IgD-negative memory B cell (primary cell): Measurements from ENCODE around the gene LDLR. TPM values are rescaled to one million over a fixed set of nuclear protein-coding genes. Genes with fewer than 3 reads are reported as not detected.
A peak's percentile ranks its signal among the peaks of the same experiment; 100 is the strongest.
"Not testable (repeated sequence)": the region's sequence is repeated elsewhere in the genome, so short reads cannot be mapped to it uniquely, and the experiment has no call there.

Source experiments
- H3K27ac Mint-ChIP-seq, 3 donors: one replicate each; pipeline ENCODE4 v1.8.0; 2020 to 2022; ENCODE audit warnings: mild to moderate bottlenecking in 3 of 3, mixed read lengths in 3 of 3, moderate library complexity in 1 of 3
- H3K27me3 Mint-ChIP-seq: one replicate; pipeline ENCODE4 v1.8.0; 2021; ENCODE audit warnings: mixed read lengths
- H3K36me3 Mint-ChIP-seq: one replicate; pipeline ENCODE4 v1.8.0; 2020; ENCODE audit warnings: mild to moderate bottlenecking, mixed read lengths
- H3K4me1 Mint-ChIP-seq, 3 donors: one replicate each; pipeline ENCODE4 v1.8.0; 2020 to 2022; ENCODE audit warnings: mixed read lengths in 3 of 3, mild to moderate bottlenecking in 1 of 3
- H3K4me3 Mint-ChIP-seq, 4 donors: one replicate each; pipeline ENCODE4 v1.8.0; 2020 to 2022; ENCODE audit warnings: mild to moderate bottlenecking in 4 of 4, mixed read lengths in 4 of 4, moderate library complexity in 3 of 4
- H3K9me3 Mint-ChIP-seq, 3 donors: one replicate each; pipeline ENCODE4 v1.8.0; 2020 to 2021; ENCODE audit warnings: mixed read lengths in 3 of 3, mild to moderate bottlenecking in 1 of 3
- polyA plus RNA-seq: library from polyadenylated mRNA; unstranded; fragments of 300-500 nt; fragmentation: Illumina TruSeq; gene quantifications from one replicate; pipeline ENCODE4 v1.2.3, GENCODE V29; 2021

LDLR gene
- polyA plus RNA-seq, 1 donor from 2014 or later, result 3.3 TPM

GRCh38 chr19:11154683-11155047, 65.4 kb downstream of the LDLR start:
- peak overlapping the region; percentile 59 to 93 (median 82) for H3K4me3 Mint-ChIP-seq
- peaks cover 0 to 2% (median 0%) of the 10 kb centered on the region in 3 donors for H3K9me3 Mint-ChIP-seq
- no peak overlapping the region for H3K27ac Mint-ChIP-seq
- peaks cover 10 to 12% (median 11%) of the 10 kb centered on the region in 3 donors for H3K4me1 Mint-ChIP-seq
- no peaks in the 10 kb centered on the region for H3K36me3 Mint-ChIP-seq
- peaks cover 3% of the 10 kb centered on the region for H3K27me3 Mint-ChIP-seq

GRCh38 chr19:11155373-11156120, 66.3 kb downstream of the LDLR start, which contains the start of gene SPC24:
Gene SPC24, minus strand, starts transcription at chr19:11155782. Its CDS starts 6 bp downstream, at chr19:11155776.
- H3K4me3 Mint-ChIP-seq, result peak within 1 kb of the TSS; percentile 81 to 95 (median 90)
- no peaks in the 10 kb centered on the region for H3K36me3 Mint-ChIP-seq
- peaks cover 10 to 12% (median 11%) of the 10 kb centered on the region in 3 donors for H3K4me1 Mint-ChIP-seq
- peaks cover 3% of the 10 kb centered on the region for H3K27me3 Mint-ChIP-seq
- peaks cover 0 to 2% (median 2%) of the 10 kb centered on the region in 3 donors for H3K9me3 Mint-ChIP-seq
- peak within 1 kb of the TSS; percentile 39 to 78 (median 64) for H3K27ac Mint-ChIP-seq

GRCh38 chr19:11159598-11160439, 70.6 kb downstream of the LDLR start:
- Mint-ChIP-seq H3K4me3 (no peak overlapping the region), H3K27me3 (no peaks in the 10 kb centered on the region), H3K4me1 (peaks cover 5 to 6% (median 5%) of the 10 kb centered on the region in 3 donors), H3K9me3 (peaks cover 0 to 4% (median 2%) of the 10 kb centered on the region in 3 donors), H3K27ac (no peak overlapping the region), H3K36me3 (no peaks in the 10 kb centered on the region)

GRCh38 chr19:11160440-11160768, 71.1 kb downstream of the LDLR start:
- not testable (repeated sequence) for H3K36me3 Mint-ChIP-seq, H3K27me3 Mint-ChIP-seq, H3K27ac Mint-ChIP-seq, H3K9me3 Mint-ChIP-seq, H3K4me1 Mint-ChIP-seq, H3K4me3 Mint-ChIP-seq

GRCh38 chr19:11164296-11164695, 75.0 kb downstream of the LDLR start:
- Mint-ChIP-seq H3K9me3 (peaks cover 0 to 6% (median 2%) of the 10 kb centered on the region in 3 donors), H3K27ac (no peak overlapping the region), H3K27me3 (peaks cover 2% of the 10 kb centered on the region), H3K4me1 (no peaks in the 10 kb centered on the region), H3K36me3 (no peaks in the 10 kb centered on the region), H3K4me3 (no peak overlapping the region)

GRCh38 chr19:11164879-11165406, 75.7 kb downstream of the LDLR start:
- Mint-ChIP-seq H3K4me3 (no peak overlapping the region), H3K27ac (no peak overlapping the region), H3K9me3 (peaks cover 0 to 6% (median 0%) of the 10 kb centered on the region in 3 donors), H3K27me3 (peaks cover 4% of the 10 kb centered on the region), H3K4me1 (no peaks in the 10 kb centered on the region), H3K36me3 (no peaks in the 10 kb centered on the region)

GRCh38 chr19:11165486-11166030, 76.3 kb downstream of the LDLR start:
- Mint-ChIP-seq H3K27me3 (peaks cover 5% of the 10 kb centered on the region), H3K27ac (no peak overlapping the region), H3K4me3 (no peak overlapping the region), H3K36me3 (no peaks in the 10 kb centered on the region), H3K9me3 (peaks cover 0 to 3% (median 0%) of the 10 kb centered on the region in 3 donors), H3K4me1 (no peaks in the 10 kb centered on the region)

- no peaks in the 10 kb centered on the region for H3K4me1 Mint-ChIP-seq
- peaks cover 0 to 3% (median 0%) of the 10 kb centered on the region in 3 donors for H3K9me3 Mint-ChIP-seq
- H3K27ac Mint-ChIP-seq, result peak overlapping the region in 1 of 3 donors; percentile 77
- peaks cover 5% of the 10 kb centered on the region for H3K27me3 Mint-ChIP-seq
- H3K36me3 Mint-ChIP-seq, result no peaks in the 10 kb centered on the region
- H3K4me3 Mint-ChIP-seq, result no peak overlapping the region
Measured at GRCh38 chr19:11166281-11167142, 77.2 kb downstream of the LDLR start.

GRCh38 chr19:11168568-11168967, 79.3 kb downstream of the LDLR start:
- peaks cover 5% of the 10 kb centered on the region for H3K27me3 Mint-ChIP-seq
- no peaks in the 10 kb centered on the region for H3K4me1 Mint-ChIP-seq
- no peak overlapping the region for H3K4me3 Mint-ChIP-seq
- H3K36me3 Mint-ChIP-seq, result no peaks in the 10 kb centered on the region
- no peak overlapping the region for H3K27ac Mint-ChIP-seq
- H3K9me3 Mint-ChIP-seq, result peaks cover 0 to 2% (median 0%) of the 10 kb centered on the region in 3 donors

GRCh38 chr19:11169896-11170678, 80.8 kb downstream of the LDLR start:
- H3K4me3 Mint-ChIP-seq, result no peak overlapping the region
- H3K9me3 Mint-ChIP-seq, result peaks cover 0 to 2% (median 0%) of the 10 kb centered on the region in 3 donors
- peaks cover 5% of the 10 kb centered on the region for H3K27me3 Mint-ChIP-seq
- no peaks in the 10 kb centered on the region for H3K36me3 Mint-ChIP-seq
- H3K27ac Mint-ChIP-seq, result no peak overlapping the region
- H3K4me1 Mint-ChIP-seq, result no peaks in the 10 kb centered on the region

- Mint-ChIP-seq H3K27ac (no peak overlapping the region), H3K4me1 (no peaks in the 10 kb centered on the region), H3K27me3 (peaks cover 5% of the 10 kb centered on the region), H3K4me3 (no peak overlapping the region), H3K36me3 (no peaks in the 10 kb centered on the region), H3K9me3 (peaks cover 0 to 2% (median 0%) of the 10 kb centered on the region in 3 donors)
Measured at GRCh38 chr19:11171144-11171543, 81.9 kb downstream of the LDLR start.

- Mint-ChIP-seq H3K27ac (no peak overlapping the region), H3K4me1 (no peaks in the 10 kb centered on the region), H3K27me3 (peaks cover 3% of the 10 kb centered on the region), H3K9me3 (no peaks in the 10 kb centered on the region), H3K36me3 (no peaks in the 10 kb centered on the region), H3K4me3 (no peak overlapping the region)
Measured at GRCh38 chr19:11172576-11172975, 83.3 kb downstream of the LDLR start.

- no peak overlapping the region for H3K27ac Mint-ChIP-seq
- H3K4me1 Mint-ChIP-seq, result peaks cover 0 to 2% (median 0%) of the 10 kb centered on the region in 3 donors
- H3K9me3 Mint-ChIP-seq, result no peaks in the 10 kb centered on the region
- peaks cover 7% of the 10 kb centered on the region for H3K27me3 Mint-ChIP-seq
- H3K36me3 Mint-ChIP-seq, result no peaks in the 10 kb centered on the region
- no peak overlapping the region for H3K4me3 Mint-ChIP-seq
Measured at GRCh38 chr19:11173516-11174155, 84.4 kb downstream of the LDLR start.
